Measurements from ENCODE around the gene IRF9. TPM values are rescaled to one million over a fixed set of nuclear protein-coding genes. Genes with fewer than 3 reads are reported as not detected.

IRF9 gene
- total RNA-seq, 1 experiment from 2014 or later, result 15.6 TPM

DNA sequence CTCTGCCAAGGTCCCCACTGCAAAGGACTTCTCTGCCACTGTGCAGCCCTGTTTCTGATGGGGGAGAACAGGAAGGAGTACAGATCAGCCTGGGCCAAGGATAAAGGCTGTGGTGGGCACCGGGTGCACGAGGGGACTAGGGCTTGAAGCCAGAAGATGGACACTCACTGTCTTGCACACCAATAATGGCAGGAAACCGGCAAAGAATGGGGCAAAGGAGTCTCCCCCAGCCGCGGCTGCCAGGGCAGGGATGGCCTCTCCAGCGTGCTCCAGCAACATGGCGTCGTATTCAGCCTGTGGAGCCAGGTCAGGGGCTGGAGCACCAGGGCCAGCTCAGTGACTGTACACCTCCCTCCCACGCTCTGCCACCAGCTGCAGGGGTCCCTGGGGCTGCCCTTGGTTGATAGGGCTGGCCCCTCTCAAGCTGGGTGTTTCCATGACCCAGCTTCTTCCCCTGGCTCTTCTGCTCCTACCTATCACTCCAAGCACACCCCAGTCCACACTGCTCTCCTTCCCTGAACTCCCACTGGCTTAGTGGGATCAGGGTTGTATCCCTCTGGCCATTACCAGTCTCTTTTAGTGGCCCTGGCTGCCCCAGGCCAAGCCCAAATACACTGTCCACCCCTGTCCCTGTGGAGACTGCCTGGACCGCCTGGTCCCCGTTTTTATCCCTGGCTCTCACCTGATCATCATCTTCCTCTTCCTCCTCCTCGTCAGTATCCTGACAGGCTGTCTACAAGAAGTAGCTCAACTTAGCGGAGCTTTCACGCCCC lies 21.2 kb downstream of the IRF9 start (continued):
- TF ChIP-seq AFF4 (CRISPR knock-in tag; IDR thresholded peaks at IDR 0.05; ENCODE audit: borderline replicate concordance) (no peak), USF2 (CRISPR knock-in tag; IDR thresholded peaks at IDR 0.05) (no peak), ZNF425 (CRISPR knock-in tag; conservative IDR thresholded peaks at IDR 0.05) (no peak), RELA (CRISPR knock-in tag; IDR thresholded peaks at IDR 0.05; ENCODE audit: borderline replicate concordance) (no peak), ATF6 (CRISPR knock-in tag; IDR thresholded peaks at IDR 0.05) (no peak), MYBL2 (CRISPR knock-in tag; IDR thresholded peaks at IDR 0.05) (no peak), ZMAT4 (CRISPR knock-in tag; IDR thresholded peaks at IDR 0.05) (no peak), NFE2L1 (CRISPR knock-in tag; IDR thresholded peaks at IDR 0.05) (no peak), ZBTB21 (CRISPR knock-in tag; IDR thresholded peaks at IDR 0.05; ENCODE audit: borderline replicate concordance) (no peak), AR (CRISPR knock-in tag; IDR thresholded peaks at IDR 0.05) (no peak), IRF1 (CRISPR knock-in tag; IDR thresholded peaks at IDR 0.05) (no peak)
- TF ChIP-seq, protein P1, sequence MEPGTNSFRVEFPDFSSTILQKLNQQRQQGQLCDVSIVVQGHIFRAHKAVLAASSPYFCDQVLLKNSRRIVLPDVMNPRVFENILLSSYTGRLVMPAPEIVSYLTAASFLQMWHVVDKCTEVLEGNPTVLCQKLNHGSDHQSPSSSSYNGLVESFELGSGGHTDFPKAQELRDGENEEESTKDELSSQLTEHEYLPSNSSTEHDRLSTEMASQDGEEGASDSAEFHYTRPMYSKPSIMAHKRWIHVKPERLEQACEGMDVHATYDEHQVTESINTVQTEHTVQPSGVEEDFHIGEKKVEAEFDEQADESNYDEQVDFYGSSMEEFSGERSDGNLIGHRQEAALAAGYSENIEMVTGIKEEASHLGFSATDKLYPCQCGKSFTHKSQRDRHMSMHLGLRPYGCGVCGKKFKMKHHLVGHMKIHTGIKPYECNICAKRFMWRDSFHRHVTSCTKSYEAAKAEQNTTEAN (CRISPR knock-in tag; IDR thresholded peaks at IDR 0.05), result no peak

All from WTC11 (cell line).